Thymus (tissue), 11 donors: ENCODE measurements around the gene NAPB. TPM values are rescaled to one million over a fixed set of nuclear protein-coding genes. Genes with fewer than 3 reads are reported as not detected.

Experiments used
- DNase-seq, 9 donors: peaks; one replicate each; pipeline ENCODE4 v3.0.0-alpha.2; 2013; ENCODE audit warnings: low spot score in 9 of 9, low read depth in 6 of 9, missing footprints in 1 of 9
- H3K27ac ChIP-seq, 2 donors: one replicate each; pipeline ENCODE4 v1.5.1; 2013; ENCODE audit warnings: control low read depth in 1 of 2, low read depth in 1 of 2, low read length in 1 of 2, mild to moderate bottlenecking in 1 of 2, moderate library complexity in 1 of 2
- H3K27me3 ChIP-seq, 2 donors: one replicate each; pipeline ENCODE4 v1.5.1; 2013; ENCODE audit warnings: low read length in 1 of 2; ENCODE audit not compliant: control insufficient read depth in 2 of 2, insufficient read depth in 1 of 2
- H3K36me3 ChIP-seq, 2 donors: one replicate each; pipeline ENCODE4 v1.5.1; 2013; ENCODE audit warnings: low read length in 1 of 2, mild to moderate bottlenecking in 1 of 2, moderate library complexity in 1 of 2; ENCODE audit not compliant: control insufficient read depth in 2 of 2, insufficient read depth in 2 of 2
- H3K4me1 ChIP-seq, 2 donors: one replicate each; pipeline ENCODE4 v1.5.1; 2013; ENCODE audit warnings: low read length in 2 of 2; ENCODE audit not compliant: control insufficient read depth in 2 of 2, insufficient read depth in 2 of 2
- H3K4me3 ChIP-seq, 2 donors: one replicate each; pipeline ENCODE4 v1.5.1; 2013; ENCODE audit warnings: low read length in 2 of 2, control low read depth in 1 of 2, mild to moderate bottlenecking in 1 of 2
- H3K9me3 ChIP-seq, 2 donors: one replicate each; pipeline ENCODE4 v1.5.1; 2013; ENCODE audit warnings: low read length in 1 of 2, mild to moderate bottlenecking in 1 of 2; ENCODE audit not compliant: control insufficient read depth in 2 of 2, insufficient read depth in 1 of 2
- WGBS: extraction: QIAGEN DNeasy Blood & Tissue Kit; methylation state at CpG from one replicate; pipeline ENCODE4 v1.1.7; 2013; 5-methylcytosine and 5-hydroxymethylcytosine counted together
- polyA plus RNA-seq: library from polyadenylated mRNA; stranded (reverse); fragments of 200-250 nt; gene quantifications from one replicate; pipeline ENCODE4 v1.2.3, GENCODE V29; 2013
- total RNA-seq: library from RNA; stranded (reverse); fragments of 120-200 nt; gene quantifications from one replicate; pipeline ENCODE4 v1.2.4, GENCODE V29; 2013
- donor health status: healthy.

NAPB gene
- total and polyA plus RNA-seq, 2 donors = 7.6 to 8.8 TPM

- no peaks in the 10 kb centered on the region for H3K27me3 ChIP-seq
- peaks cover 0 to 7% of the 10 kb centered on the region in 2 donors for H3K36me3 ChIP-seq
- WGBS = 91% methylated on average over 6 of the region's 6 CpGs
- no peak for DNase-seq
- no peaks in the 10 kb centered on the region for H3K9me3 ChIP-seq
- no peak overlapping the region for H3K27ac ChIP-seq
- H3K4me3 ChIP-seq = no peak overlapping the region
- H3K4me1 ChIP-seq = no peaks in the 10 kb centered on the region
Measured at GRCh38 chr20:23399568-23400241, 21.6 kb downstream of the NAPB start.

GRCh38 chr20:23397961-23398360, 23.3 kb downstream of the NAPB start:
- H3K4me1 ChIP-seq = no peaks in the 10 kb centered on the region
- no peaks in the 10 kb centered on the region for H3K9me3 ChIP-seq
- H3K27me3 ChIP-seq = no peaks in the 10 kb centered on the region
- H3K4me3 ChIP-seq = no peak overlapping the region
- peaks cover 13 to 19% of the 10 kb centered on the region in 2 donors for H3K36me3 ChIP-seq
- DNase-seq = no peak
- no peak overlapping the region for H3K27ac ChIP-seq
- 93% methylated on average over 2 of the region's 2 CpGs for WGBS

GRCh38 chr20:23396950-23397627, 24.2 kb downstream of the NAPB start:
- DNase-seq = no peak
- Histone ChIP-seq H3K4me3 (no peak overlapping the region), H3K27me3 (no peaks in the 10 kb centered on the region), H3K36me3 (peaks cover 16 to 19% of the 10 kb centered on the region in 2 donors), H3K9me3 (no peaks in the 10 kb centered on the region), H3K4me1 (no peaks in the 10 kb centered on the region), H3K27ac (no peak overlapping the region)
- 93% methylated on average over 6 of the region's 6 CpGs for WGBS

- DNase-seq = no peak
- no peak overlapping the region for H3K4me3 ChIP-seq
- peaks cover 19 to 20% of the 10 kb centered on the region in 2 donors for H3K36me3 ChIP-seq
- no peaks in the 10 kb centered on the region for H3K4me1 ChIP-seq
- no peaks in the 10 kb centered on the region for H3K9me3 ChIP-seq
- H3K27me3 ChIP-seq = no peaks in the 10 kb centered on the region
- WGBS = over 99% methylated on average over 4 of the region's 4 CpGs
- no peak overlapping the region for H3K27ac ChIP-seq
Measured at GRCh38 chr20:23393996-23394775, 27.1 kb downstream of the NAPB start.

- DNase-seq = no peak
- 97% methylated on average over 4 of the region's 4 CpGs for WGBS
- H3K4me1 ChIP-seq = no peaks in the 10 kb centered on the region
- H3K9me3 ChIP-seq = no peaks in the 10 kb centered on the region
- no peak overlapping the region for H3K4me3 ChIP-seq
- H3K27ac ChIP-seq = no peak overlapping the region
- H3K27me3 ChIP-seq = no peaks in the 10 kb centered on the region
- H3K36me3 ChIP-seq = peaks cover 19% of the 10 kb centered on the region in 2 donors
Measured at GRCh38 chr20:23391707-23392310, 29.5 kb downstream of the NAPB start.

GRCh38 chr20:23390091-23390774, 31.1 kb downstream of the NAPB start:
- Histone ChIP-seq H3K27ac (no peak overlapping the region), H3K36me3 (peaks cover 19% of the 10 kb centered on the region in 2 donors), H3K4me1 (no peaks in the 10 kb centered on the region), H3K27me3 (no peaks in the 10 kb centered on the region), H3K9me3 (no peaks in the 10 kb centered on the region), H3K4me3 (no peak overlapping the region)
- no peak for DNase-seq
- 97% methylated on average over 1 of the region's 1 CpG for WGBS

- H3K4me3 ChIP-seq = no peak overlapping the region
- H3K36me3 ChIP-seq = peaks cover 6 to 9% of the 10 kb centered on the region in 2 donors
- no peak for DNase-seq
- H3K4me1 ChIP-seq = no peaks in the 10 kb centered on the region
- H3K27me3 ChIP-seq = no peaks in the 10 kb centered on the region
- 98% methylated on average over 3 of the region's 3 CpGs for WGBS
- H3K27ac ChIP-seq = no peak overlapping the region
- no peaks in the 10 kb centered on the region for H3K9me3 ChIP-seq
Measured at GRCh38 chr20:23387118-23387443, 34.2 kb downstream of the NAPB start.

- Histone ChIP-seq H3K9me3 (no peaks in the 10 kb centered on the region), H3K27me3 (no peaks in the 10 kb centered on the region), H3K36me3 (peaks cover 6 to 8% of the 10 kb centered on the region in 2 donors), H3K27ac (no peak overlapping the region), H3K4me1 (peaks cover 0 to 2% of the 10 kb centered on the region in 2 donors), H3K4me3 (no peak overlapping the region)
- WGBS = 97% methylated on average over 6 of the region's 6 CpGs
- no peak for DNase-seq
Measured at GRCh38 chr20:23386304-23387117, 34.8 kb downstream of the NAPB start.
